ENCODE data around the gene SRXN1.
"Not testable (repeated sequence)": the region's sequence is repeated elsewhere in the genome, so short reads cannot be mapped to it uniquely, and the experiment has no call there.

The SRXN1 gene

GRCh38 chr20:653110-653589 lies at the start of gene SRXN1:
Gene SRXN1, minus strand, starts transcription at chr20:653200. Its CDS starts 15 bp downstream, at chr20:653185.
- DNase-seq (ENCODE audit: low read depth, low spot score), result no peak

DNA sequence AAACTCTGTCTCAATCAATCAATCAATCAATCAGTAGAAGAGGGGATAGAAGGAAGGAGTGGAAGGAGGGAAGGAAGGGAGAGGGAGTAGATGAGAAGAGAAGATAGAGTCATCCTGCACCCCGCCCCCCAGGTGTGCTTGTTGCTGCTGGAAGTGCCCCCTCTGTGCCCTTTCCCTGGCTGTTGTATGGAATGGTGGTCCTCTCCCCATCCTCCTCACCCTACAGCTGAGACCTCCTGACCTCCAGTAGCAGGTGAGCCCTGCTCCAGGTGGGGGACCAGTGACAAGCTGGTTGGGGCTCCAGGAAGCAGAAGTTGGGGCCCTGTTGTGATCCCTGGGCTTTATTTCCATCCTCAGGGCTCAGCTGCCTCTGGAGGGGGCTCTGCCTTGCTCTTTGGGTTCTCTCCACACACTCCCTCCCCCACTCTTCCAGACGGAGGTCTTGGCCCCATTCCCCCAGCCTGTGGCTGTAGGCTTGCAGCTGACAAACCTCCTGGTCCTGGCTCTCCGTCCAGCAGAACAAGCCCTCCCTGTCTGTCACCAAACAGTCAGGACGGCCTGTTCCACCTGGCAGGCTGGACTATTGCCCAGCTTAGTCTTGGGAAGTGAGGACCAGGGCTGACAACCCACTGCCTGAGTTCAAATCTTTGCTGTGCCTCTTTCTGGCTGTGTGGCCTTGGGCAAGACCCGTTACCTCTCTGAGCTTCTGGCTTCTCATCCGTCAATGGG lies 48.6 kb upstream of the SRXN1 start:
- no peak for DNase-seq (ENCODE audit: low read depth, low spot score)

DNA sequence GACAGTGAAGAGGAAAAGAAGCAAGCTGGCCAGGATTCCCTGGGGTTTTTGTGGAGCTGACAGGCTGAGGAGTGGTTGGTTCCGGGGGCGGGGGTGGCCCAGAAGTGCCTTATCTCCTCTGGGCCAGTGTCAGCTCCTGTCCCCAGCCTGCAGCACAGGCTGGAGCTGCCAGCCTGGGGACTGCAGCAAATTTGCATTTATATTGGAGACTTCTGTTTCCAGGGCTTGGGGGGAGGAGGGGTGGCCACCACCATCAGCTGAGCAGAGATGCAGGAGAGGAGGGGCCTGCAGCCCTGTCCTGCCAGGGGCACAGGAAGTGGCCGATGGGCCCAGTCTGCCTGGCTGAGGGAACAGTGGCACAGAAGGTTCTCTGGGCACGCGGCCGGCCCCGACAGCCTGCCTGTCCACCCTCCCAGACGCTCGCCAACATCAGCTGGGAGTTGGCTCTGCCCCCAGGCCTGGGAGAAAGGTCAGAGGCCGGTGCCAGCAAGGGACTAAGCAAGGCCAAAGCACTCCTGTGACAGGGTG lies 46.9 kb upstream of the SRXN1 start:
- DNase-seq (ENCODE audit: low read depth, low spot score), result no peak

GRCh38 chr20:699342-699741 lies 46.3 kb upstream of the SRXN1 start:
- no peak for DNase-seq (ENCODE audit: low read depth, low spot score)

- DNase-seq (ENCODE audit: low read depth, low spot score), result no peak
These were observed 45.3 kb upstream of the SRXN1 start for GRCh38 chr20:698276-698675.

DNA sequence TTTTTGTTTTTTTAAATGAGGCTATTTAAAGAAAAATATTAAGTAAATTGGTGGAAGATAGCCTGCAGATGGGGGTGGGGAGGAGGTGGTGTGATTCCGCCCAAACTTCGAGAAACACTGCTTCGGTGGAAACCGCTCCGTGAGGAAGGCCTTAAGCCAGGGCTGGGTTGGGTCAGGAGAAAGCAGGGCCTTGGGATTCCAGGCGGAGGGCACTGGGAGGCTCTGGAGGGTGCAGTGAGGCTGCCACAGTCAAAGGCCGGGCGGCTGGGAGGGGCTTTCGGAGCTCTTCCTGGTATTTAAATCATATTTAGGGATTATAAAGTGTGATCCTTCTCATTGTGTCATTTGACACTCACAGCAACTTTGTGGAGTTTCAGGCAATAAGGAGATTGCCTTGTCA lies 44.8 kb upstream of the SRXN1 start:
- DNase-seq (ENCODE audit: low read depth, low spot score), result no peak

DNA sequence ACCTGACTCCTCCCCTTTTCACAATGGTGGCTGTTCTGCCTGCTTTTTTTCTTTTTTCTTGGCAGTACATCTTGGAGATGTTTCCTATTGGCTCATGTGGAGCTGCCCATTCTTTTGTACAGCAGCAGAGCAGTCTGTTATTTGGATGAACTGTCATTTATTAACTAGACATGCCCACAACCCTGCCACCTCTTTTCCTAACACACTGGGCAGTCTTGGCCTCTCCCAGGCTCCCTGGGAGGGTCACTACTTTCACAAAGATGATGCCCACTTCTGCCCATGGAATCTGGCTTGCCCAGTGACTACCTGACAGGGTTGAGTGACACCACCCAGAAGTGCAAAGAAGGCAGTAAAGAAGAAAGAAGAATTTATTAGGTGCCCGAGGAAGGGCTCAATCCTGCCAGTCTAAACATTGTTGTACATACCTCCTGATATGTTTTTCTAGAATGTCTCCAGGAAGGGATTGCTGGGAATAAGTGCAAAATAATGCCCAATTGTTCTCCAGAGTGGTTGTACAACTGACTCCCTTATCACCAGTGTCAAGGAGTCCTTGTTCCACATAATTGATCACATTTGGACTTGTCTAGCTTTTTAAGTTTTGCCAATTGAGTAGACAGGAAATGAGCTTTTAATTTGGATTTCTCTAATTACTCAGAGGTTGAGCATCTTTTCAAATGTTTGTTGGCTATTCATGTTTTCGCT lies 42.3 kb upstream of the SRXN1 start:
- no peak for DNase-seq (ENCODE audit: low read depth, low spot score)

DNA sequence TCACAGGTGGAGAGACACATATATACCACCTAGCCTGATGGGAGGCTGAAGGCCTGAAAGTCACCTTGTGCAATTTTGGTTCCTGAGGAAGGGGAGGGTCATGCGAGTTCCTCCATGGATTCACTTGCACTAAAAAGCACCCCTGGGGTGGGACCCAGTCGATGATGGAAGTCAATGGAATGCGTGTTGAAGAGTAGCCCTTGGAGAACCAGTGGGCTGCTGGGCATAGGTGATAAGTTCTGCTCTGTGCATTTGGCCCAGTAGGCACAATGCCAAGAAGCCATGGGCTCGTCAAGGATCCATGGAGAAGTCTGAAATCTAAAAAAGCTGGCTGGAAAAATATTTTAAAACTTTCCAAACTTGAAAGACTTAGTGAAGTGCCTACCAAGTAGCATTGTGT lies 41.5 kb upstream of the SRXN1 start:
- no peak for DNase-seq (ENCODE audit: low read depth, low spot score)

- not testable (repeated sequence) for DNase-seq (ENCODE audit: low read depth, low spot score)
These were observed 40.8 kb upstream of the SRXN1 start for GRCh38 chr20:693786-694185.

GRCh38 chr20:692044-692443 lies 39.0 kb upstream of the SRXN1 start:
- no peak for DNase-seq (ENCODE audit: low read depth, low spot score)

DNA sequence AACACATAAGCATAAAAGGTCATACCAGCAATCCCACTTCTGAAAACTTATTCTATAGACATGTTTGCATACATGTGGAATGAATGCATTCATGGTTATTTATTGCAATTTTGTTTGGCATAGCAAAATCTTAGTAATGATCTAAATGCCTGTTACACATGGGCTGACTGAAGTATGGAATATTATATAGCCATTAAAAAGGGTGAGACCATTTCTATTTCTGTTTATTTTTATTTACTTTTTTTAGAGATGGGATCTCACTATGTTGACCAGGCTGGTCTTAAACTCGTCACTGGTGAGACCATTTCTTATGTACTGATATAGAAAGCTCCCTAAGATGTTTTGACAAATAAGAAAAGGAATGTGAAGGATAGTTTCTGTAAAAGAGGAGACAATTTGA lies 36.9 kb upstream of the SRXN1 start:
- no peak for DNase-seq (ENCODE audit: low read depth, low spot score)

GRCh38 chr20:689348-689747 lies 36.3 kb upstream of the SRXN1 start:
- no peak for DNase-seq (ENCODE audit: low read depth, low spot score)

- no peak for DNase-seq (ENCODE audit: low read depth, low spot score)
These were observed 35.8 kb upstream of the SRXN1 start for GRCh38 chr20:688809-689212.

DNA sequence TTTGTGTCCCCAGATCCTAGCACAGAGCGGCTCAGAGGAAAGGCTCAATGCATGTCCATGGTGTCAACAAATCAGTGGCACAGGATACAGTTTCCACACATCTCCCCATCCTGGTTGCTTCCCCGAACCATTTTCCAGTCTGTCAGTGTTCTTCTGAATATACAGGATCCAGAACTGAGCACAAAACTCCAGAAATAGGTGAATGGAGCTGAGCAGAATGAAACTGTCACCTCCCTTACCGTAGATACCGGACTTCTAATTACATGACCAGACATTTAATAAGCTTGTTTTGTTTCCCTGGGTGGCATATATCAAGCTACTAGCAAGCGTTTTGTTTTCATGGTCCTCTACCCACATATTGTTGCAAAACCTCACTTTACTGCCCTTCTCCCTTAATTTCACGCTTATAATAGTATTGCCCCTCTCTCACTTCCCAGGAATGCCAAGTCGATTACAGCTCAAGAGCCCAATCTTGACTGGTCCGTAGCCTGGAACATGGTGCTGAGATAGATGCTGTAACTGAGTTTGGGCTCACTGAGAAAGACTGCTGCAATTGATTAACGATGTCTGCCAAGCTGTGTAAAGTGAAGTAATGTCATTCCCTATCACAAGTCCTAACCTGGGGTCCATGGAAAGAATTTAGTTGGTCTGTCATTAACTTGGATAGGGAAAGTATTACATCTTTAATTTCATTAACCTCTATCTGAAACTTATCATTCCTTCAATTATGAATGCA lies 34.6 kb upstream of the SRXN1 start:
- no peak for DNase-seq (ENCODE audit: low read depth, low spot score)

DNA sequence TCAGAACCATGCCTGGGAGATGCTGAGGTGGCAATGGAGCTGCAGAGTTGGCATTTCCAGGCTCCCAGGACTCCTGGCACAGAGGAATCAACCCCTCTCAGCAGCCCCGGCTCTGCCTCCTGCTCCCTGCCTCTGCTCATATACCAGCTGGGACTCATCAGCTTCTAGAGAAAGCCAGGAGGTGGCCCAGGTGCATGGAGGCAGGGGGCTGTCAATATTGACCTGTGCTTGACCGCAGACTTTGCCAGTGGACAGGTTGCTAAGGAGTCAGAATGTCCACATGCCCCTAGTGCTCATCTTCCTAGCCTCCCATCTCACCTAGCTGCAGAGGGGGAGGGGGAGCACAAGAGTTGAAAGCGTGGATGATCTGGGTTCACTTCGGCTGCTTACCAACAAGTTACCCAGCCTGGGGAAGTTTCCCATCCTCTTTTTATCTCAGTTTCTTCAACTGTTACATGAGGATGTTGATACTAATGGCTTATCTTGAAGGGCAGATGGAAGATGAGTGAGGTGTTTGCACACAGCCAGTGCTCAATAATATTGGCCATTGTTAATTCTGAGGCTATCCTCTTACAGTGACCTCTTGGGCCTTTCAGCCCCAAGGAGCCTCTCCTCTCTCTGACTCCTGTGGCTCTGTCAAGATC lies 31.8 kb upstream of the SRXN1 start:
- DNase-seq (ENCODE audit: low read depth, low spot score), result no peak

GRCh38 chr20:682123-682522 lies 29.1 kb upstream of the SRXN1 start:
- no peak for DNase-seq (ENCODE audit: low read depth, low spot score)

- DNase-seq (ENCODE audit: low read depth, low spot score), result no peak
These were observed 27.7 kb upstream of the SRXN1 start for GRCh38 chr20:680638-681187.

DNA sequence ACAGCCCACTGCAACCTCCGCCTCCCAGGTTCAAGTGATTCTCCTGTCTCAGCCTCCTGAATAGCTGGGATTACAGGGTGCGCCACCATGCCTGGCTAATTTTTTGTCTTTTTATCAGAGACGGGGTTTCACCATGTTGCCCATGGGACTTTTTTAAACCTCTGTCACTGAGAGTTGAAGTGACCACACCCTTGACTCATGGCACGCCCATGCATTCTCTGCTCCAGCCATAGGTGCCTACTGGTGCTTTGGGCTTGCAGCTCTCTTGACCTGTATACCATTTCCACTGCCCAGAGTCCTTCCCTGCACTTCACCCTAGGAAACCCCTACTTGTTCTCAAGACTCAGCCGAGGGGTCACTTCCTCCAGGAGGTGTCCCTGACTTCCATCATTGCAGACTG lies 25.0 kb upstream of the SRXN1 start:
- DNase-seq (ENCODE audit: low read depth, low spot score), result no peak

GRCh38 chr20:676967-677366 lies 24.0 kb upstream of the SRXN1 start:
- DNase-seq (ENCODE audit: low read depth, low spot score), result no peak

- no peak for DNase-seq (ENCODE audit: low read depth, low spot score)
These were observed 23.4 kb upstream of the SRXN1 start for GRCh38 chr20:676315-676937.

All from brain pericyte (primary cell).